ACC112 (cell line): ENCODE results near the gene MIS12.

Source experiments
- H2AFZ ChIP-seq: fragments of 200-600 bp; sonication (generic); one replicate; pipeline ENCODE4 v1.6.0; 2017; ENCODE audit warnings: antibody characterized with exemption, low read length; ENCODE audit not compliant: unreplicated experiment
- H3K27ac ChIP-seq: fragments of 200-600 bp; sonication (generic); 2 replicates; pipeline ENCODE4 v1.5.1; 2014; ENCODE audit warnings: low read depth, mild to moderate bottlenecking, antibody characterized with exemption, low read length, moderate library complexity
- H3K27me3 ChIP-seq: fragments of 200-600 bp; sonication (generic); 2 replicates; pipeline ENCODE4 v1.6.1; 2014; ENCODE audit warnings: mild to moderate bottlenecking, antibody characterized with exemption, low read length, moderate library complexity, mixed read lengths; ENCODE audit not compliant: insufficient read depth
- H3K36me3 ChIP-seq: fragments of 200-600 bp; sonication (generic); 2 replicates; pipeline ENCODE4 v1.6.1; 2016; ENCODE audit warnings: mild to moderate bottlenecking, antibody characterized with exemption, low read length, moderate library complexity, mixed read lengths; ENCODE audit not compliant: insufficient read depth
- H3K4me1 ChIP-seq: fragments of 200-600 bp; sonication (generic); one replicate; pipeline ENCODE4 v1.6.1; 2016; ENCODE audit warnings: low read length, mixed read lengths; ENCODE audit not compliant: insufficient read depth, unreplicated experiment, control insufficient read depth
- H3K4me3 ChIP-seq: fragments of 200-600 bp; sonication (generic); 2 replicates; pipeline ENCODE4 v1.5.1; 2014; ENCODE audit warnings: mild to moderate bottlenecking, low read depth, low read length
- H3K79me2 ChIP-seq: fragments of 200-600 bp; sonication (generic); one replicate; pipeline ENCODE4 v1.6.0; 2016; ENCODE audit warnings: low read length; ENCODE audit not compliant: control insufficient read depth, unreplicated experiment, insufficient read depth

The MIS12 gene

DNA sequence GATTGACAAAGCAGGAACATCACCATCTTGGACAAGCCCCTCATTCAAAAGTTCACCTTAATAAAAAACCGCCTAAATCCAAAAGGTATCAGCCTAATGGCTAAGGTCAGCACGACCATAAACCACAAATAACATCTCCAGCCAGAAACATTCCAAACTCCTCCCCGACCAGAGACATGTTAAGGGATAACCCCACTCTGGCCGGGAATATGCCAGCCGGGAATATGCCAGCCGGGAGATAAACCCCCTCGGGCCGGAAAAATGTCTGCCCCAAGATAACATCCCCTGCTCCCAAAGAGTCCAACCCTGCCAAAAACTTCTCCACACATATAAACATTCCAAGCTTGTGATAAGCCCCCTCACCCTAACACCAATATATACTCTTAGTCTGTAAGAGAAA lies 18.9 kb upstream of the MIS12 start:
- Histone ChIP-seq H2AFZ (peak overlapping the region; percentile 23), H3K27me3 (no peaks in the 10 kb centered on the region), H3K36me3 (no peaks in the 10 kb centered on the region), H3K27ac (no peak overlapping the region), H3K79me2 (peaks cover 59% of the 10 kb centered on the region), H3K4me3 (peak overlapping the region; percentile 83), H3K4me1 (peaks cover 12% of the 10 kb centered on the region)

DNA sequence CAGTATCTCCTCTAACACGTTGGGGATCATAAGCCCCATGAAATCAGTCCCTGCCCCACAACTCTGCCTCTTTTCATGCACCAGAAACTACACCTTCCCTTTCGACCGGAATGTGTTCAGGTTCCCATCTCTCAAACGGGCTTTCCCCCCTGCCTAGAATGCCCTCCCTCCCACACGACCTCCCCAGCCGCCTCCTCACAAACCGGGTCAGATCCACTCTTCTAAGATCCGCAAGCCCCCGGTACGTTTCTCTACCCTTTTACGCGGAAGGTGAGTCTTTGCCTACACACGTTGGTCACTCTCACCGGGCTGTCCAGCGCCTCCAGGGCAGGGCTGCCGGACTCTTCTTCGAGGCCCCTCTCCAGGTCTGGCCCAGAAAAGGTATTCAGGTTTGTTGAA lies 18.3 kb upstream of the MIS12 start:
- Histone ChIP-seq H3K4me1 (peaks cover 12% of the 10 kb centered on the region), H2AFZ (peak overlapping the region; percentile 49), H3K4me3 (peak overlapping the region; percentile 83), H3K27me3 (no peaks in the 10 kb centered on the region), H3K36me3 (peaks cover 5% of the 10 kb centered on the region; the same call in 1 of the 2 replicates), H3K79me2 (peaks cover 53% of the 10 kb centered on the region), H3K27ac (peak overlapping the region; percentile 21; the same call in 1 of the 2 replicates)

DNA sequence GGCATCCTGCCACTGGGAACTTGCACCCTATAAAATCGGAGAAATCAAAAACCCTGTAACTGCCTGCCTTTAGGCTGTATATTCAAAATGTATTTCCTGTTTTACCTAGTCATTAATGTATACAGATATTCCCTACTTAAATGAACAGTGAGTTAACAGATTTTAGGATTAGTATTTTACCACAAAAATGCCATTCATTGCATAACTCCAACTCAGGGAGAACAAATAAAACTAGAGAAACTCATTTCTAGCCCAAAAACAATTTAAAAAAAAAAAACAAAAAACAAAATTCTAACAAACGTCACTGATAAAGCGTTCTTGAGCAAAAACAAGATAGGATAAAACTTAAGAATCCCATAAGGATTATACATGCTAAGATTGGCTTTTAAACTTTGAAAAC lies 13.9 kb upstream of the MIS12 start:
- no peak overlapping the region for H2AFZ ChIP-seq
- no peak overlapping the region for H3K4me3 ChIP-seq
- peaks cover 11% of the 10 kb centered on the region for H3K79me2 ChIP-seq
- H3K36me3 ChIP-seq, result peaks cover 25% of the 10 kb centered on the region
- no peaks in the 10 kb centered on the region for H3K4me1 ChIP-seq
- H3K27me3 ChIP-seq, result no peaks in the 10 kb centered on the region
- H3K27ac ChIP-seq, result no peak overlapping the region

DNA sequence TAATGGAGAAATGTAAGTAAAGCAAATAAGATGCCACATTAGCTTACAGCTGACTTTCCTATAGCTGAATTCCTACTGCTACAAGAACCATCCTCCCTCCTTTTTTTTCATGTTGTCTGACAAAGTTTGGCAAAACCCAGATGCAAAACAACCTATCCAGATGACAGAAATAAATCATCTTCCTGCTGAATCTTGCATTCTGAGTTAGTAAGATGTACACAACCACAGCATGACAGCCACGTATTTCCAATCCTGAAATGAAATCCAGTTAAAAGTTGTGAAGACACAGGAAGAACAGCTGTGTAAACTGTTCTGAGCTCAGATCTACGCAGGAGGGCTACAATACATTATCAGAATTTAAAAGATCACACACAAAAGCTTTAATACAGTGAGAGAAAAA lies 12.5 kb upstream of the MIS12 start:
- no peaks in the 10 kb centered on the region for H3K27me3 ChIP-seq
- H3K79me2 ChIP-seq, result no peaks in the 10 kb centered on the region
- H3K4me3 ChIP-seq, result no peak overlapping the region
- peaks cover 39% of the 10 kb centered on the region for H3K36me3 ChIP-seq
- no peaks in the 10 kb centered on the region for H3K4me1 ChIP-seq
- no peak overlapping the region for H2AFZ ChIP-seq
- no peak overlapping the region for H3K27ac ChIP-seq

DNA sequence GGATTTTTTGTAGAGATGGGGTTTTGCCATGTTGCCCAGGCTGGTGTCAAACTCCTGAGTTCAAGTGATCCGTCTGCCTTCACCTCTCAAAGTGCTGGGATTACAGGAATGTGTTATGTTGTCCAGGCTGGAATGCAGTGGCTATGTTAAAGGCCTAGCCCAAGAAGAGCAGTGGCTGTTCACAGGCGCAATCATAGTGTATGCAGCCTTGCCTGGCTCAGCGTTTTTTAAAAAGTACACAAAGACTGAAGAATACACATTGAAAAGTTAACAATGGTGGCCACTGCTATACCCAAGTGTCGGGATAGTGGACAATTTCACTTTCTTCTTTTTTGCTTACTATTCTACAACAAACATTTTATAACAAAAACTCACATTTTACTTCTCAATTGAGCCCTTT lies 7.4 kb upstream of the MIS12 start:
- H3K79me2 ChIP-seq, result peaks cover 15% of the 10 kb centered on the region
- H3K4me1 ChIP-seq, result no peaks in the 10 kb centered on the region
- H2AFZ ChIP-seq, result no peak overlapping the region
- no peak overlapping the region for H3K4me3 ChIP-seq
- H3K36me3 ChIP-seq, result peaks cover 70% of the 10 kb centered on the region
- no peak overlapping the region for H3K27ac ChIP-seq
- no peaks in the 10 kb centered on the region for H3K27me3 ChIP-seq

DNA sequence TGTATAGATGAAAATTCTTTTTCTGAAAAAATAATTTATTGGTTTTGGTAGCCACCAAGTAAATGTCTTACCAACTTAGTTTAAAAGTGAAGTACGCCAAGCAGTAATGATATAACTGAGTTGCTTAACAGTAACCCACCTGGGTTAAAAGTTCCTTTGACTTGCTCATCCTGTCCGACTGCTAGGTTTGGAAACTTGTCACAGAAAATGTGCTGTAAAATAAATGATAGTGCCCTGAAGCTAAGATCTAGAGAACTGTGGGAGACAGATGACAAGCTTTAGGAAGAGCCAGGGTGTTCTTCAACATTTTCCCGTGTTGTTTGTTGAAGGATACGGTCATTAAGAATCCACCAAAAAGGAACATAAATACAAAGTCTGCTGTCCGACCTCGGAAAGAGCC lies 5.4 kb upstream of the MIS12 start:
- Histone ChIP-seq H3K4me1 (peaks cover 9% of the 10 kb centered on the region), H3K27ac (no peak overlapping the region), H3K36me3 (peaks cover 63% of the 10 kb centered on the region), H3K4me3 (no peak overlapping the region), H3K79me2 (peaks cover 35% of the 10 kb centered on the region), H3K27me3 (no peaks in the 10 kb centered on the region), H2AFZ (no peak overlapping the region)

DNA sequence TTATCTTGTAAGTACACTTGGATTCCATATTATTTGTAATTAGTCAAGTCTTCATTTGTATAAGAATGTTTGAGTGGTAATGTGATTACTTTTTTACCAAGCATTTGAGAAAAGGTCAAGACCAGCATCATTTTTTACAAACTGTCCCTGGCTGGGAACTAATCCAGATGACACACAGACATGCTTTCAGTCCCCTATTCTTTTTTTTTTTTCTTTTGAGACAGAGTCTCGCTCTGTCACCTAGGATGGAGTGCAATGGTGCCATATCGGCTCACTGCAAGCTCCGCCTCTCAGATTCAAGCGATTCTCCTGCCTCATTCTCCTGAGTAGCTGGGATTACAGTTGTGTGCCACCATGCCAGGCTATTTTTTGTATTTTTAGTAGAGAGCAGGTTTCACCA lies 4.9 kb upstream of the MIS12 start:
- peaks cover 35% of the 10 kb centered on the region for H3K79me2 ChIP-seq
- no peak overlapping the region for H2AFZ ChIP-seq
- H3K36me3 ChIP-seq, result peaks cover 63% of the 10 kb centered on the region
- no peak overlapping the region for H3K27ac ChIP-seq
- no peak overlapping the region for H3K4me3 ChIP-seq
- peaks cover 9% of the 10 kb centered on the region for H3K4me1 ChIP-seq
- H3K27me3 ChIP-seq, result no peaks in the 10 kb centered on the region

DNA sequence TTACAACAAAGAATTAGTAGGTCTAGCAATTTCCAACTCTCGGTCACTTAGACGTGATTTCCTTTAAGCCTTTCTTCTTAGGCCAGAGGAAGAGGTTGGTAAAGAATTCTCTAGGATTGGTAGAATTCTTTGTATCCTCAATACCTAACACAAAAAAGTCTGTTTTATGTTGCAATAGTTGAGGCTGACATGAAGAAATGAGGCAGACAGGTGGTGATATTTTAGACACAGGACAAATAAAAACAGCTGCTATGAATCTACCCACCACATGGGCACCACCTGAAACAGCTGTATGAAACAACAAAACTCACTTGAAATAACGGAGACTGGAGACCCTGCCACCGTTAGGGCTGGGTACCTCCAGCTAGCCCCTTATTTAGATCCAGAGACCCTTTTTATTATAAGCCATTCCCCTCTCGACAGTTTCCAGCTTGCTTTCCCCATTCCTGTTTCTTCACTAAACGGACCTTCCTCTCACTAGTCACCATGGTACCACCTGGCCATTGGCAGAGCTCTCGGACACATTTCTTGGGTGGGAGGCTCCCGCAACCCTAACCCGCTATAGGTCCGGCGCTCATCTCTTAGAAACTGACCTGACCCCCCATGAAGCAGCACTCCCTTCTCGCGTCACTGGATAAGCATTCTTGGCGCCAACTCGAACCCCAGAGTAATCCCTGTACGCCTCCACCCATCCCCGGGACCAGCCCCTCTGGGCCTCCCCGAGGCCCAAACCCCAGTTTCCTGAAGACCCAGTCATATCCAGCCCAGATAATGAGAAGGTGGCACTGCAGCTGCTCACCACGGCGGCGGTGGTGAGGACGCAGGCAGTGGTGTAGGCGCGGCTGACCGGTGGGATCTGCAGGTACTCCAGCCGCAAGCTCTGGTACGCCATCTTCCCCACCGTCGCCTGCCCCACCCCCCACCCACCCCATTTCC lies 828 bp upstream of the MIS12 start, which contains the start of gene DERL2:
Gene DERL2, minus strand, starts transcription at position 909 of the 936 bp plus-strand sequence. Its CDS starts 17 bp downstream, at position 892.
- Histone ChIP-seq H3K4me1 (peaks cover 18% of the 10 kb centered on the region), H3K36me3 (peaks cover 51% of the 10 kb centered on the region), H3K4me3 (peak within 1 kb of the TSS; percentile 92), H3K27me3 (no peaks in the 10 kb centered on the region), H3K27ac (peak within 1 kb of the TSS; percentile 100), H3K79me2 (peaks cover 60% of the 10 kb centered on the region), H2AFZ (peak within 1 kb of the TSS; percentile 96)

DNA sequence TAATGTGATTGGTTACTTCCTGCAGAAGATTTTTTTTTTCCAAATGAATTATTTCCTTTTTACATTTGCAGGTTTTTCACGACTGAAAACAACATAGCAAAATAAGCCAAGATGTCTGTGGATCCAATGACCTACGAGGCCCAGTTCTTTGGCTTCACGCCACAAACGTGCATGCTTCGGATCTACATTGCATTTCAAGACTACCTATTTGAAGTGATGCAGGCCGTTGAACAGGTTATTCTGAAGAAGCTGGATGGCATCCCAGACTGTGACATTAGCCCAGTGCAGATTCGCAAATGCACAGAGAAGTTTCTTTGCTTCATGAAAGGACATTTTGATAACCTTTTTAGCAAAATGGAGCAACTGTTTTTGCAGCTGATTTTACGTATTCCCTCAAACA lies 2.4 kb downstream of the MIS12 start:
- H2AFZ ChIP-seq, result no peak overlapping the region
- H3K27ac ChIP-seq, result no peak overlapping the region
- no peak overlapping the region for H3K4me3 ChIP-seq
- H3K79me2 ChIP-seq, result peaks cover 47% of the 10 kb centered on the region
- peaks cover 18% of the 10 kb centered on the region for H3K4me1 ChIP-seq
- peaks cover 31% of the 10 kb centered on the region for H3K36me3 ChIP-seq
- H3K27me3 ChIP-seq, result no peaks in the 10 kb centered on the region

DNA sequence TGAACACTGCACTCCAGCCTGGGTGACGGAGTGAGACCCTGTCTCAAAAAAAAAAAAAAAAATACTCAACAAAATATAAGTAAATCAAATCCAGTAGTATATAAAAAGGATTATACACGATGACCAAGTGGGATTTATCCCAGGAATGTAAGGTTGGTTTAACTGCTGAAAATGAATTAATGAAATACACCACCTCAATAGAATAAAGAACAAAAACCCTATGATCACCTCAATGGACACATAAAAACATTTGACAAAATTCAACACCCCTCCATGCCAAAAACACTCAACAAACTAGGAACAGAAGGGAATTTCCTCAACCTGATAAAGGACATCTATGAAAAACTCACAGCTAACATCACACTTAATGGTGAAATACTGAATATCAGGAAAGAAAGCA lies 6.6 kb downstream of the MIS12 start:
- Histone ChIP-seq H3K27ac (no peak overlapping the region), H3K36me3 (peaks cover 22% of the 10 kb centered on the region), H3K4me3 (no peak overlapping the region), H3K79me2 (peaks cover 14% of the 10 kb centered on the region), H3K27me3 (no peaks in the 10 kb centered on the region), H3K4me1 (peaks cover 3% of the 10 kb centered on the region), H2AFZ (no peak overlapping the region)
